Measurements from ENCODE around the gene XIST.
"Not testable (repeated sequence)": the region's sequence is repeated elsewhere in the genome, so short reads cannot be mapped to it uniquely, and the experiment has no call there.

Gene XIST

DNA sequence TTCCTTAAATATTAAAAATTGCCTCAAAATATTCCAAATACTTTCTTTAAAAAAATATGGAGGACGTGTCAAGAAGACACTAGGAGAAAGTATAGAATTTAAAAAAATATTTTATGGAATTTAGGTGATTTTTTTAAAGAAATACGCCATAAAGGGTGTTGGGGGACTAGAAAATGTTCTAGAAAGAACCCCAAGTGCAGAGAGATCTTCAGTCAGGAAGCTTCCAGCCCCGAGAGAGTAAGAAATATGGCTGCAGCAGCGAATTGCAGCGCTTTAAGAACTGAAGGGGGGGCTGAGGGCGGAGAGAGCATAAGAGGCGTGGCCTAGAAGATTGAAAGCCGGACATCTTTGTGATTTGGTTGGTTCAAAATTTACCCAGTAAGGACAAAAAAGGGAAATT lies at the start of gene XIST:
Gene XIST, minus strand, starts transcription at position 248 of the 400 bp plus-strand sequence.
- no peak for DNase-seq (ENCODE audit: low read depth)

GRCh38 chrX:73898315-73898714 lies 45.8 kb upstream of the XIST start:
- DNase-seq (ENCODE audit: low read depth): not testable (repeated sequence)

- not testable (repeated sequence) for DNase-seq (ENCODE audit: low read depth)
These were observed 40.1 kb upstream of the XIST start for GRCh38 chrX:73892515-73893090.

- not testable (repeated sequence) for DNase-seq (ENCODE audit: low read depth)
These were observed 29.7 kb upstream of the XIST start for GRCh38 chrX:73882260-73882659.

DNA sequence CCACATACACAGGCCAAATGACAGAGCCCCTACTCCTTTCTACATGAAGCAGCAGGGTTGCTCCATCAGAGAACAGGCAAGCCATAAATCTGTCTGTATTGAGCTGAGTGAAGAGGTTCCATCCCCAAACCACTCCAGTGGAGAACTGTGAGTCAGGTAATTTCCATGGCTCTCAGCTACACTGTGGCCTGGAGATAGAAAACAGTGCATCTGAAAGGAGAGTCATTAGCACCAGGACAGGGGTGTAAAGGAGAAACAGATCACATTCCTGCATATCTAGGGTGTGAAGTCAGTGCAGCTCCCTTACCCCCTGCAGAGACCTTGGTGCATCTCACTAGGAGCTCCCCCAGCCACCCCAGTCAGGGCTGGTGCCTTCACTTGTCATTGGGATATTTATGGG lies 25.2 kb upstream of the XIST start:
- DNase-seq (ENCODE audit: low read depth): no peak

DNA sequence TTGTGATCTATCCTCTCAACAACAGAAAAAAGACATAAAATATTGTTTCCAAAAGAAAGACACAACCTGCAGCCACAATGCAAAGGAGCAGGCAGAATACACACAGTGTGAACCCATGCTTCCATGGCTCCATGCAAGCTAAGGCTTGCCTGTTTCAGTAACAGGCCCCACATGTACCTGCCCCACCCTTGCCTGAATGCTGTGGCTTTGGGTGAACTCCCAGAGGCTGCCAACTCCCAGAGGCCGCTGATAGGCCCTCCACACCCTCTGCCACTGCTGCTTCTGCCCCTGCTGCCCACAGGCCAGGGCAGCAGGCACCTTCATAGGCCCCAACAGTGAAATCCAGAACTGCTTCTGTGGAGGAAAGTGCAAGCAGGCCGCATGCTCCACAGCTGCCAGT lies 24.4 kb upstream of the XIST start:
- no peak for DNase-seq (ENCODE audit: low read depth)

DNA sequence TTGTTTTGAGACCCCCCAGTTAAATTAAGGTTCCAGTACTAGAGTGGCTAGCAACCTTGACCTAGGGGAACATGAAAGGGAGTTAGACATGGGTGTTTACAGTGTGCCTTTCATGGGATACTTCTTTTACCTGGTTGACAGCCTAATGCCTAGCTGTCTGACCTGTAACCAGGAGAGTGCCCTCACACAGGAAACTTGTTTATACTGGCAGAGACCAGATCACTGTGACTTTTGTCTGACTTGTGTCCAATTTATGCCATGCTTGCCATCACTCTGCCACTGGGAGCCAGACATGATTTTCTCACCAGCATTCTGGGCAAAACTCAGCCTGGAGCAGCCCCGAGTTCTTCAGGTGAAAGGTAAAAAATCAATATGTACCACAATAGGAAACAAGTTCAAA lies 16.4 kb upstream of the XIST start:
- no peak for DNase-seq (ENCODE audit: low read depth)

DNA sequence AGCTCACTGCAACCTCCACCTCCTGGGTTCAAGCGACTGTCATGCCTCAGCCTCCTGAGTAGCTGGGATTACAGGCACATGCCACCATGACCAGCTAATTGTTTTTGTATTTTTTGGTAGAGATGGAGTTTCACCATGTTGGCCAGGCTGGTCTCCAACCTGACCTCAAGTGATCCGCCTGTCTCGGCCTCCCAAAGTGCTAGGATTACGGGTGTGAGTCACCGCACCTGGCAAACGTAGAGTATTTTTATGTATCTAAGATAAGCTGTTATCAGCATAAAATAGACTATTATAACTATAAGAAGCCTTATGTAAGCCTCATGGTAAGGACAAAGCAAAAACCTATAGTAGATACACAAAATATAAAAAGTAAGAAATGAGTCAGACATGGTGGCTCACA lies 14.6 kb upstream of the XIST start:
- DNase-seq (ENCODE audit: low read depth): no peak

GRCh38 chrX:73863852-73864251 lies 11.3 kb upstream of the XIST start:
- DNase-seq (ENCODE audit: low read depth): no peak

GRCh38 chrX:73863268-73863667 lies 10.8 kb upstream of the XIST start:
- DNase-seq (ENCODE audit: low read depth): no peak

GRCh38 chrX:73859622-73860021 lies 7.1 kb upstream of the XIST start:
- DNase-seq (ENCODE audit: low read depth): no peak

GRCh38 chrX:73855546-73855945 lies 3.0 kb upstream of the XIST start:
- no peak for DNase-seq (ENCODE audit: low read depth)

DNA sequence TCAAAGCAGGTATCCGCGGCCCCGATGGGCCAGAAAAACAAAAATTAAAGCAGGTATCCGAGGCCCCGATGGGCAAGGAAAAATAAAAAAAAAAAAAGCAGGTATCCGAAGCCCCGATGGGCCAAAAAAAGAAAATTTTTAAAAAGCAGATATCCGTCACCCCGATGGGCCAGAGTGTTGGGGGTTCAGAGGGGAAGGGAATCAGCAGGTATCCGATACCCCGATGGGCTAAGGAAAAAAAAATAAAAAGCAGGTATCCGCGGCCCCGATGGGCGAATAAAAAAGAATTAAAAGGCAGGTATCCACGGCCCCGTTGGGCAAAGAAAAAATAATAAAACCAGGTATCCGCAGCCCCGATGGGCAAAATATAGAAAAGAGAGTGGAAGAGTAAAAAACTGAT lies 492 bp downstream of the XIST start:
- DNase-seq (ENCODE audit: low read depth): no peak

DNA sequence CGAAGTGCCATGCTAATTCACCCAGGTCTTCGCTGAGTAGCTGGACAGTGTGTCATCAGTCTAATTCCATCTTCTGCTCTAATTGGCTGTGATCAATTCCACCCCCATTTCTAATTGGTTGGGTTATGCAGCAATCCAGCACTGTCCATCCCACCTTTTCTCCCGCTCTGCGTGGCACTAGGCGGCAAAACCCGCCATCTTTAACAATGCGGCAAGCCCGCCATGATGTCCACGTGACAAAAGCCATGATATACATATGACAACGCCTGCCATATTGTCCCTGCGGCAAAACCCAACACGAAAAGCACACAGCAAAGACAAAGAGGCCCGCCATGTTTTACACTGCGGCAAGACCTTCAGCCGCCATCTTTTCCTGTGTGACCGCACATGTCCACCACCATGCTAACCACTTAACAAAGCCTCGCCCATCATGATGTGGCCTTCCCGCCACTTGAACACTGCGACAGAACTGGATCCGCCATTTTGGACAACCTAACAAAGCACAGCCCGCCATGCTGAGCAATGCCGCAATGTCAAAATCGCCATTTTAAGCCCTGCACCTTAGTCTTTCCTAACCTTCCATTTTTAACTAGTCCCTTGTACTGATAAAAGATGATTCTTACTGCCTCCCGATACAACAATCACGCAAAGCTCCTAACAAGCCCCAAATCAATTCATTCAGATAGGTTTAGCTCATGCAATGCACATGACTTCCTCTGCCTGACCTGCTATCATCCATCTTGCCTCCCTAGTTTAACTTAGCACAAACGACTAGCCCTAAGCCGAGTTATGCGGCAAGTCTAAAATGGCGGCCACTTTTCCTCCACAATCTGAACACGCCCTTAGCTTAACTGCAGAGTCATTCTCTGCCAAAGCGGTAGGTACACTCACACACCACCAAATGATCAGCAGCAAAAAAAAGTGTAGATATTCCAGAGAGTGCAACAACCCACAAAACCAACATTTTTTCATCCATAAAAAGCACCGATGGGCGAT lies 1.2 kb downstream of the XIST start:
- no peak for DNase-seq (ENCODE audit: low read depth)

DNA sequence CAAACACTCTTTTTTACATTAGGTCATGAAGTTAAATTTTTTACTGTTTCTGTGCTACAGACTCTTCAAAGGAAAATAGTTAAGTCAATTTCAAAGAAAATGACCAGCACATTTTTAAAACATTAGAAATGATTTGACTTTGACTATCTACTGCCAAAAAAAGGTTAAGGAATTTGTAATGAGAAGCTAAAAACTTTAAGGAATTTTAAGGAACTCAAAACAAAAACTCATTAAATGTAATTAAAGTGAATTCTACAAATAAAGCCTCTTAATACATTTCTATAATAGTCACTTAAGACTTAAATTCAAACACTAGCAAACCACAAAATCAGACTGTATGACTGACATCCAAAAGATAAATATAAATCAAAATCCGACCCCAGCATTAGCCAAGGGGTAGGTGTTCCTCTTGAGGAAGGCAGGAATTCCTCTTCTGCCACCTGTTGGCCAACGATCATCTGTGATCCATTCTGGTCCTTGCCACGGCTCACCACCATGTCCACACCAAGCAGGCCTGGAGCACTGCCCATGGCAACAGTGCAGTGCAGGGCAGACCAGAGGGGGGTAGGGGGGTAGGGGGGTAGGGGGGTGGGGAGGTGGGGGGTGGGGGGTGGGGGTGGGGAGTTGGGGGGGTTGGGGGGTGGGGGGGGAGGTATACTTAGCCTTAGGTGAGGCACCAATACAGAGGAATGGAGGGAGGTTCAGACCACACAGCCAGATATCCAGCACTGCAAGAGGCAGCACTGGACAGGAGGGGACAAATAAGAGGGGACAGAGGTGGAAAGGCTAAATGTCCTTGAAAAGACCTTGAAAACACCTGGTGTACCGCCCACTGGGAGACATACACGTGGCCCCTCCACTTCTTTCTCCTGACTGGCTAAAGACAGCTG lies 2.1 kb downstream of the XIST start:
- DNase-seq (ENCODE audit: low read depth): no peak

- DNase-seq (ENCODE audit: low read depth): no peak
These were observed 3.4 kb downstream of the XIST start for GRCh38 chrX:73849073-73849472.

DNA sequence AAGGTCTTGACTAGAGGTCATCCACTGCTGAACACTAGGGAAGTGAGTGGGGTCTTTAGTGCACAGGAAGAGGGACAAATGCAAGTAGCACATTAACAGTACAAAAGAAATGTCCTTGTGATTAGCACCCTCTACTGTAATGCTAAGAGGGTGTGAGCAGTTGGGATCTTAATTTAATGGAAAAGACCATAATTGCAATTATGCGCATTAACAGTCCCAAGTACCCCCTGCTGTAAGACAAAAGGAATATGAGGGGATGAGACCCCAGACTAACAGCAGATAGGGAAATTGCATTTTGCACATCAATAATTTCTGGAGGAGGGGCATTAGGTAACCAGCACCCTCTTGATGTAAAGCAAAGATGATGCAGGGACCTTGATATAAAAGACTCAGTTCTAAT lies 4.5 kb downstream of the XIST start:
- no peak for DNase-seq (ENCODE audit: low read depth)

DNA sequence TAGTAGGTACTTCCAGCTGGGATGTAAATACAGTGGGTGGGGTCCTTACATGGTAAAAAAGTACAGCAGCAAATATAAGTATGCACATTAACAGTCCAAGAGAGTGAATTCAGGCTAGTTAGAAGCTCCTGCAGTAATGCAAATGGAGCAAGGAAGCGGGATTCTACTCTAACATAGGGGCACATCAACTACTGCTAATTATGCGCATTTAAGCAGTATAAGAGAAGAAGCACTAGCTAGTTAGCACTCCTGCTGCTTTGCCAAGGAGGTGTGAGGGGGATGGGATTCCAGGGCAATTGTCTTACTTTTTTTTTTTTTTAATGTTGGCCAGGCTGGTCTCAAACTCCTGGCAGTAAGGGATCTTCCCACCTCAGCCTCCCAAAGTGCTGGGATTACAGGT lies 5.4 kb downstream of the XIST start:
- no peak for DNase-seq (ENCODE audit: low read depth)

DNA sequence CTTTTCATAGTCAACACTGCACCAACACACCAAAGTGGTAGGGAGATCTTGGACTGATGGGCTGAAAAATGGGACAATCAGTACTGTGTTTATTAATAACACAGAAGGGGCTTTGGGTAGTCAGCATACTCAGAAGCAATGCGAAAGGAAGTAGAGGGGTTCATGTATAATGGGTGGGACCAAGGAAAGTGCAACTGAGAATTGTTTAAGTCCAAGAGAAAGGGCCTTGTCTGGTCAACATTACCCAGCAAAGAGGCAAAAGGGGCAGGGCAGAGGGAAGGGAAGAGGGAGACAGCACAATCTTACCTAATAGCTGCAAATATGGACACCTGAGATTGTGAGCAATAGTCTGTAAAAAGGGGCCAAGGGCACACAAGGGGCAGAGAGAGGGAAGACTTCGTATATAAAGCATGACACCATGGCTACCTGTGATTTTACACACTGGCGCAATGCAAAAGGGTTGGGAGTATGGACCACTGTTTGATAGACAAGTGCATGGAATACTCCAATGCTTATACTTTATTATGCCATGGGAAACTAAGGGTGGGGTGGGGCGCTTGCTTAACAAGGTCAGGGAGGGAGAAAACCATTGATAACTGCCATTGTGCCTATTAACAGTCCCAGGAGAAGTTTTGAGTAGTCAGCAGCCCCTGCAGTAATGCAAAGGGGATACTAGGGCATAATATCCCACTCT lies 9.8 kb downstream of the XIST start:
- no peak for DNase-seq (ENCODE audit: low read depth)

GRCh38 chrX:73841337-73841736 lies 11.2 kb downstream of the XIST start:
- DNase-seq (ENCODE audit: low read depth): no peak

DNA sequence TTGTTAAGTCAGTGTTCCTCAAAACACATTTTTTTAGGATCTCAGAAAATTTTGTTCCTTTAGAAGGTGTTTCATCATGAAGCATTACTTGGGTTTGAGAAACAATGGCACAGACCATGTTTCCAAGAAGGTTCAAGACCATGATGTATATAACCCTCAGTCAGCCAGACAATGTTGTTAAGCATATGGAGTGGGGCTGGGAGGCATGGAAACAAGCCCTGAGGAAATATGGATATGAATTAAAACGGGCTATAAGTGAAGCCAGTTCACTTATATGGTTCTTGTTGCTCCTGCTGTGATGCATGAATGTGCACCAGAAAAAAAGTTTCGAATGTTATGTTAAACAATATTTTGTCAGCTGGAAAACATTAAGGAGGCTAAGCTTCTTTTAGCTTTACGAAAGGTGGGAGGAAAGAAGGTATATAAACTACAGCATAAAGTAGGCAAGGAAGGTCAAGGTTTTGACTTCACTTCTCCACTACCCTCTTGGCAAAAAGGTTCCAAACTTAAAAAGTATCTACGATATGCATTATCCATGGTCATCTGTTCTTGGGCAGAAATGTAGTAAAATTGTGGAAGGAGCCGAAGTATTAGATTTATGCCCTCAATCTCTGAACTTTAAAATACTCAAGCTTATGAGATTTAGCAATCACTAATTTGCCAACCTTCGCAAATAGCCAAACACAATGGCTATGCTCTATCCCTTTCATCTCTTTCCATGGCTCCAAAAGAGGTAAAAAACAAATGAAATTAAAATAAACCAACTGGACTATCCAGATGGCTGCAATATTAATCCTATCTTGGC lies 12.2 kb downstream of the XIST start:
- DNase-seq (ENCODE audit: low read depth): no peak

Data from non-pigmented ciliary epithelial cell (primary cell).